Common myeloid progenitor, CD34-positive (primary cell): Measurements from ENCODE around the gene DLK2.
"Not testable (repeated sequence)": the region's sequence is repeated elsewhere in the genome, so short reads cannot be mapped to it uniquely, and the experiment has no call there.

Experiments
- CTCF ChIA-PET: fragments of 350-600 bp; sonication (Branson Sonifier 250); formaldehyde crosslinking; loops from one replicate; lab custom pipeline; 2021; ENCODE audit warnings: antibody characterized with exemption; lab: Charles Lee
- POLR2A ChIA-PET: fragments of 350-600 bp; sonication (Branson Sonifier 250); formaldehyde crosslinking; loops from one replicate; lab custom pipeline; 2021; ENCODE audit warnings: antibody characterized with exemption; lab: Charles Lee
- DNase-seq, 3 donors: peaks; one replicate each; pipeline versions ENCODE4 v3.0.0 to v3.0.0-alpha.2; 2013
- H3K27ac ChIP-seq, 2 experiments: 1 replicate in 1 of 2; 2 replicates in 1 of 2; pipeline ENCODE4 v1.7.0; 2013; ENCODE audit warnings: inconsistent platforms in 2 of 2, low read length in 2 of 2, mild to moderate bottlenecking in 2 of 2, low read depth in 1 of 2, moderate library complexity in 1 of 2; ENCODE audit not compliant: severe bottlenecking in 2 of 2, insufficient read depth in 1 of 2, poor library complexity in 1 of 2
- H3K27me3 ChIP-seq, 5 experiments: replicated peaks in 2 of 5; 1 replicate in 3 of 5; 2 replicates in 2 of 5; pipeline versions ENCODE4 v1.6.1 to v1.7.0; 2013; ENCODE audit warnings: low read length in 4 of 5, mild to moderate bottlenecking in 2 of 5, moderate library complexity in 2 of 5, inconsistent platforms in 1 of 5; ENCODE audit not compliant: insufficient read depth in 5 of 5, control insufficient read depth in 4 of 5
- H3K36me3 ChIP-seq, 4 experiments: 1 replicate in 2 of 4; 2 replicates in 2 of 4; pipeline versions ENCODE4 v1.6.1 to v1.7.0; 2013; ENCODE audit warnings: low read length in 3 of 4, control low read depth in 1 of 4, mild to moderate bottlenecking in 1 of 4; ENCODE audit not compliant: control insufficient read depth in 4 of 4, insufficient read depth in 4 of 4
- H3K4me1 ChIP-seq, 4 experiments: 1 replicate in 3 of 4; 2 replicates in 1 of 4; pipeline versions ENCODE4 v1.6.1 to v1.7.1; 2013; ENCODE audit warnings: low read length in 3 of 4, mild to moderate bottlenecking in 3 of 4, control low read depth in 1 of 4, inconsistent platforms in 1 of 4, moderate library complexity in 1 of 4; ENCODE audit not compliant: control insufficient read depth in 4 of 4, insufficient read depth in 4 of 4; ENCODE audit errors: control extremely low read depth in 1 of 4
- H3K4me3 ChIP-seq, 7 experiments: 1 replicate in 4 of 7; 2 replicates in 3 of 7; pipeline versions ENCODE4 v1.5.1 to v1.7.0; 2013; ENCODE audit warnings: mild to moderate bottlenecking in 7 of 7, low read length in 6 of 7, moderate library complexity in 6 of 7, inconsistent platforms in 2 of 7, low read depth in 2 of 7, control low read depth in 1 of 7; ENCODE audit not compliant: insufficient read depth in 4 of 7, control insufficient read depth in 1 of 7; ENCODE audit errors: extremely low read depth in 1 of 7
- H3K9me3 ChIP-seq, 5 experiments: 1 replicate in 4 of 5; 2 replicates in 1 of 5; pipeline versions ENCODE4 v1.6.1 to v1.7.1; 2013; ENCODE audit warnings: low read length in 4 of 5, mild to moderate bottlenecking in 2 of 5, inconsistent platforms in 1 of 5, low read depth in 1 of 5, moderate library complexity in 1 of 5; ENCODE audit not compliant: control insufficient read depth in 4 of 5, insufficient read depth in 2 of 5; ENCODE audit errors: control extremely low read depth in 1 of 5
- WGBS: methylation state at CpG from one replicate; pipeline ENCODE4 v1.1.5; 2013; ENCODE audit not compliant: insufficient coverage; 5-methylcytosine and 5-hydroxymethylcytosine counted together

DLK2 gene

GRCh38 chr6:43425083-43425482, 30.3 kb downstream of the DLK2 start:
- peaks cover 5 to 19% (median 13%) of the 10 kb centered on the region in 4 experiments for H3K4me1 ChIP-seq
- H3K27me3 ChIP-seq, H3K9me3 ChIP-seq, POLR2A ChIA-PET, H3K27ac ChIP-seq, CTCF ChIA-PET, H3K4me3 ChIP-seq, DNase-seq, H3K36me3 ChIP-seq: not testable (repeated sequence)
- WGBS, result 100% methylated on average over 12 of the region's 33 CpGs

GRCh38 chr6:43421831-43422230, 33.5 kb downstream of the DLK2 start:
- CTCF ChIA-PET, result interaction anchor here (0.7 to 1.1 kb wide), 2 partner anchors 17 to 29 kb away, joined by 3 to 5 read pairs; no protein-coding TSS in a partner anchor
- 80% methylated on average over 2 of the region's 3 CpGs for WGBS
- POLR2A ChIA-PET, result interaction anchor here (0.6 kb wide), 1 partner anchor 95 kb away, joined by 3 read pairs; no protein-coding TSS in a partner anchor

GRCh38 chr6:43420012-43420709, 35.2 kb downstream of the DLK2 start:
- no peaks in the 10 kb centered on the region for H3K4me1 ChIP-seq
- 94% methylated on average over 3 of the region's 5 CpGs for WGBS
- H3K27ac ChIP-seq, result no peak overlapping the region
- ChIA-PET CTCF (no interaction called here), POLR2A (no interaction called here)
- no peaks in the 10 kb centered on the region for H3K9me3 ChIP-seq
- no peak overlapping the region for H3K4me3 ChIP-seq
- no peak for DNase-seq
- H3K27me3 ChIP-seq, result peaks cover 0 to 8% (median 4%) of the 10 kb centered on the region in 5 experiments
- no peaks in the 10 kb centered on the region for H3K36me3 ChIP-seq

More at GRCh38 chr6:43421831-43422230, 33.5 kb downstream of the DLK2 start:
- no peak overlapping the region for H3K4me3 ChIP-seq
- no peak overlapping the region for H3K27ac ChIP-seq
- peaks cover 0 to 8% (median 4%) of the 10 kb centered on the region in 5 experiments for H3K27me3 ChIP-seq
- no peaks in the 10 kb centered on the region for H3K36me3 ChIP-seq
- DNase-seq, result no peak
- peaks cover 0 to 2% (median under 1%) of the 10 kb centered on the region in 4 experiments for H3K4me1 ChIP-seq
- H3K9me3 ChIP-seq, result no peaks in the 10 kb centered on the region

GRCh38 chr6:43416935-43417334, 38.4 kb downstream of the DLK2 start:
- WGBS, result no CpG with 5 or more reads among the region's 4 CpGs
- peaks cover 0 to 10% (median 7%) of the 10 kb centered on the region in 5 experiments for H3K27me3 ChIP-seq
- H3K9me3 ChIP-seq, result peaks cover 0 to 12% (median 7%) of the 10 kb centered on the region in 5 experiments
- no peak overlapping the region for H3K4me3 ChIP-seq
- no peaks in the 10 kb centered on the region for H3K4me1 ChIP-seq
- CTCF ChIA-PET, result no interaction called here
- no peaks in the 10 kb centered on the region for H3K36me3 ChIP-seq
- DNase-seq, result no peak
- no peak overlapping the region for H3K27ac ChIP-seq
- POLR2A ChIA-PET, result no interaction called here

- WGBS, result 100% methylated on average over 1 of the region's 8 CpGs
- CTCF ChIA-PET, result interaction anchor here (1.3 kb wide), 1 partner anchor 80 kb away, joined by 3 read pairs; no protein-coding TSS in a partner anchor
- DNase-seq, H3K4me1 ChIP-seq, H3K27ac ChIP-seq, POLR2A ChIA-PET, H3K4me3 ChIP-seq, H3K36me3 ChIP-seq: not testable (repeated sequence)
- H3K9me3 ChIP-seq, result peaks cover 0 to 12% (median 7%) of the 10 kb centered on the region in 5 experiments
- H3K27me3 ChIP-seq, result peaks cover 0 to 10% (median 7%) of the 10 kb centered on the region in 5 experiments
Measured at GRCh38 chr6:43415275-43415674, 40.1 kb downstream of the DLK2 start.

- Histone ChIP-seq H3K4me1 (no peaks in the 10 kb centered on the region), H3K9me3 (peaks cover 0 to 12% (median 7%) of the 10 kb centered on the region in 5 experiments), H3K4me3 (no peak overlapping the region), H3K27ac (no peak overlapping the region), H3K27me3 (peaks cover 0 to 10% (median 3%) of the 10 kb centered on the region in 5 experiments), H3K36me3 (no peaks in the 10 kb centered on the region)
- POLR2A ChIA-PET, result no interaction called here
- DNase-seq, result no peak
- WGBS, result 100% methylated on average over 2 of the region's 2 CpGs
- CTCF ChIA-PET, result interaction anchor here (0.8 to 1.3 kb wide), 2 partner anchors 14 to 19 kb away, joined by 3 to 5 read pairs; no protein-coding TSS in a partner anchor
Measured at GRCh38 chr6:43413002-43413401, 42.3 kb downstream of the DLK2 start.

- peaks cover 0 to 10% (median 3%) of the 10 kb centered on the region in 5 experiments for H3K27me3 ChIP-seq
- H3K9me3 ChIP-seq, result peaks cover 0 to 12% (median 7%) of the 10 kb centered on the region in 5 experiments
- DNase-seq, result no peak
- H3K4me1 ChIP-seq, result no peaks in the 10 kb centered on the region
- CTCF ChIA-PET, result interaction anchor here (0.8 to 1.3 kb wide), 2 partner anchors 14 to 18 kb away, joined by 3 to 5 read pairs; no protein-coding TSS in a partner anchor
- POLR2A ChIA-PET, result no interaction called here
- H3K27ac ChIP-seq, result no peak overlapping the region
- 93% methylated on average over 3 of the region's 5 CpGs for WGBS
- no peaks in the 10 kb centered on the region for H3K36me3 ChIP-seq
- no peak overlapping the region for H3K4me3 ChIP-seq
Measured at GRCh38 chr6:43412541-43412940, 42.8 kb downstream of the DLK2 start.
